Liver (tissue), 9 donors: Measurements from ENCODE around the gene BCAS4. TPM values are rescaled to one million over a fixed set of nuclear protein-coding genes. Genes with fewer than 3 reads are reported as not detected.

Experiments
- DNase-seq: peaks from one replicate; pipeline ENCODE4 v3.0.0-alpha.2; 2017; ENCODE audit warnings: low spot score
- H3K27ac ChIP-seq, 2 donors: one replicate each; pipeline ENCODE4 v1.7.0; 2013; ENCODE audit warnings: inconsistent platforms in 2 of 2, low read length in 2 of 2, control low read depth in 1 of 2, low read depth in 1 of 2, mild to moderate bottlenecking in 1 of 2
- H3K27me3 ChIP-seq, 4 donors: one replicate each; pipeline versions ENCODE4 v1.6.1 to v1.7.0; 2013; ENCODE audit warnings: low read length in 3 of 4, inconsistent platforms in 1 of 4, mild to moderate bottlenecking in 1 of 4, moderate library complexity in 1 of 4; ENCODE audit not compliant: control insufficient read depth in 4 of 4, insufficient read depth in 4 of 4
- H3K36me3 ChIP-seq, 4 donors: one replicate each; pipeline versions ENCODE4 v1.6.1 to v1.7.0; 2013; ENCODE audit warnings: low read length in 3 of 4, mild to moderate bottlenecking in 3 of 4, low read depth in 1 of 4, moderate library complexity in 1 of 4; ENCODE audit not compliant: control insufficient read depth in 4 of 4, insufficient read depth in 3 of 4
- H3K4me1 ChIP-seq, 4 donors: one replicate each; pipeline versions ENCODE4 v1.6.1 to v1.7.0; 2013; ENCODE audit warnings: low read length in 3 of 4, mild to moderate bottlenecking in 3 of 4, moderate library complexity in 1 of 4; ENCODE audit not compliant: control insufficient read depth in 4 of 4, insufficient read depth in 4 of 4
- H3K4me3 ChIP-seq, 3 donors: one replicate each; pipeline versions ENCODE4 v1.6.1 to v1.7.0; 2013; ENCODE audit warnings: low read length in 3 of 3, control low read depth in 1 of 3, low read depth in 1 of 3, mild to moderate bottlenecking in 1 of 3
- H3K9ac ChIP-seq, 2 donors: one replicate each; pipeline ENCODE4 v1.7.0; 2013; ENCODE audit warnings: low read length in 2 of 2, mild to moderate bottlenecking in 2 of 2, moderate library complexity in 2 of 2, control low read depth in 1 of 2, low read depth in 1 of 2
- H3K9me3 ChIP-seq, 4 donors: one replicate each; pipeline versions ENCODE4 v1.6.1 to v1.7.0; 2013; ENCODE audit warnings: low read length in 3 of 4; ENCODE audit not compliant: control insufficient read depth in 4 of 4
- ATF3 ChIP-seq: IDR thresholded peaks from 2 replicates; pipeline ENCODE4 v1.6.1; 2016; ENCODE audit warnings: antibody characterized with exemption
- EGR1 ChIP-seq, 2 donors: IDR thresholded peaks; 2 replicates each; pipeline ENCODE4 v1.6.1; 2016 to 2018; ENCODE audit warnings: antibody characterized with exemption in 2 of 2, low read depth in 2 of 2
- FOXA2 ChIP-seq: IDR thresholded peaks from 2 replicates; pipeline ENCODE4 v1.6.1; 2016; ENCODE audit warnings: antibody characterized with exemption
- GABPA ChIP-seq, 2 donors: IDR thresholded peaks in 1 of 2; conservative IDR thresholded peaks in 1 of 2; 2 replicates each; pipeline ENCODE4 v1.6.1; 2016; ENCODE audit warnings: antibody characterized with exemption in 2 of 2, mild to moderate bottlenecking in 1 of 2, moderate library complexity in 1 of 2
- HNF4A ChIP-seq, 2 donors: conservative IDR thresholded peaks; 2 replicates each; pipeline ENCODE4 v1.6.1; 2016; ENCODE audit warnings: antibody characterized with exemption in 2 of 2, mild to moderate bottlenecking in 2 of 2
- HNF4G ChIP-seq: IDR thresholded peaks from 2 replicates; pipeline ENCODE4 v1.6.1; 2016; ENCODE audit warnings: antibody characterized with exemption
- NR2F2 ChIP-seq: IDR thresholded peaks from 2 replicates; pipeline ENCODE4 v1.6.1; 2016; ENCODE audit warnings: antibody characterized with exemption
- RAD21 ChIP-seq, 2 donors: IDR thresholded peaks; 2 replicates each; pipeline ENCODE4 v1.6.1; 2016; ENCODE audit warnings: antibody characterized with exemption in 2 of 2, mild to moderate bottlenecking in 2 of 2
- REST ChIP-seq: IDR thresholded peaks from 2 replicates; pipeline ENCODE4 v1.6.1; 2016; ENCODE audit warnings: antibody characterized with exemption, mild to moderate bottlenecking
- RXRA ChIP-seq, 2 donors: IDR thresholded peaks; 2 replicates each; pipeline ENCODE4 v1.6.1; 2017 to 2018; ENCODE audit warnings: antibody characterized with exemption in 2 of 2, mild to moderate bottlenecking in 1 of 2
- SP1 ChIP-seq: IDR thresholded peaks from 2 replicates; pipeline ENCODE4 v1.6.1; 2018; ENCODE audit warnings: antibody characterized with exemption, mild to moderate bottlenecking
- TAF1 ChIP-seq: conservative IDR thresholded peaks from 2 replicates; pipeline ENCODE4 v1.6.1; 2016; ENCODE audit warnings: antibody characterized with exemption, mild to moderate bottlenecking
- YY1 ChIP-seq: IDR thresholded peaks from 2 replicates; pipeline ENCODE4 v1.6.1; 2016; ENCODE audit warnings: antibody characterized with exemption, mild to moderate bottlenecking
- WGBS: extraction: QIAGEN DNeasy Blood & Tissue Kit; methylation state at CpG from one replicate; pipeline ENCODE4 v1.1.7; 2013; 5-methylcytosine and 5-hydroxymethylcytosine counted together
- polyA plus RNA-seq, 2 donors: library from polyadenylated mRNA; stranded (reverse) in 1 of 2; unstranded in 1 of 2; fragments of 200-250 nt in 1 of 2; fragments of >200 nt in 1 of 2; fragmentation: Nextera tagmentation in 1 of 2; extraction: Ambion mirVana in 1 of 2; gene quantifications; one replicate each; pipeline versions ENCODE4 v1.2.1 to v1.2.3, GENCODE V29; 2013 to 2015
- total RNA-seq, 2 donors: library from RNA; depleted of rRNA; stranded (reverse); fragments of >200 nt; gene quantifications; one replicate each; pipeline ENCODE4 v1.2.3, GENCODE V29; 2014
- TF ChIP-seq, protein P1 (sequence below): fragments of 150-350 bp; IDR thresholded peaks from 2 replicates; pipeline ENCODE4 v1.5.1; 2017; ENCODE audit warnings: improper control_type of control experiment, low read depth, low read length; ENCODE audit not compliant: missing input control
- TF ChIP-seq, protein P2 (sequence below): IDR thresholded peaks from 2 replicates; pipeline ENCODE4 v1.6.1; 2016; ENCODE audit warnings: antibody characterized with exemption
- TF ChIP-seq, protein P3 (sequence below): IDR thresholded peaks from 2 replicates; pipeline ENCODE4 v1.6.1; 2016; ENCODE audit warnings: antibody characterized with exemption
- donor health status: healthy.
- donor health status: healthy.
- donor health status: healthy.
- donor health status: healthy.
- donor health status: healthy.

BCAS4 gene
- total and polyA plus RNA-seq, 4 donors: 0.25 to 0.50 (median 0.47) TPM

GRCh38 chr20:50857348-50857747 lies 62.5 kb downstream of the BCAS4 start:
- Histone ChIP-seq H3K27me3 (no peaks in the 10 kb centered on the region), H3K4me1 (peaks cover 9 to 34% (median 24%) of the 10 kb centered on the region in 4 donors), H3K9me3 (no peaks in the 10 kb centered on the region), H3K27ac (no peak overlapping the region), H3K9ac (no peak overlapping the region), H3K36me3 (no peaks in the 10 kb centered on the region), H3K4me3 (no peak overlapping the region)
- no peak for DNase-seq
- TF ChIP-seq, protein P1, sequence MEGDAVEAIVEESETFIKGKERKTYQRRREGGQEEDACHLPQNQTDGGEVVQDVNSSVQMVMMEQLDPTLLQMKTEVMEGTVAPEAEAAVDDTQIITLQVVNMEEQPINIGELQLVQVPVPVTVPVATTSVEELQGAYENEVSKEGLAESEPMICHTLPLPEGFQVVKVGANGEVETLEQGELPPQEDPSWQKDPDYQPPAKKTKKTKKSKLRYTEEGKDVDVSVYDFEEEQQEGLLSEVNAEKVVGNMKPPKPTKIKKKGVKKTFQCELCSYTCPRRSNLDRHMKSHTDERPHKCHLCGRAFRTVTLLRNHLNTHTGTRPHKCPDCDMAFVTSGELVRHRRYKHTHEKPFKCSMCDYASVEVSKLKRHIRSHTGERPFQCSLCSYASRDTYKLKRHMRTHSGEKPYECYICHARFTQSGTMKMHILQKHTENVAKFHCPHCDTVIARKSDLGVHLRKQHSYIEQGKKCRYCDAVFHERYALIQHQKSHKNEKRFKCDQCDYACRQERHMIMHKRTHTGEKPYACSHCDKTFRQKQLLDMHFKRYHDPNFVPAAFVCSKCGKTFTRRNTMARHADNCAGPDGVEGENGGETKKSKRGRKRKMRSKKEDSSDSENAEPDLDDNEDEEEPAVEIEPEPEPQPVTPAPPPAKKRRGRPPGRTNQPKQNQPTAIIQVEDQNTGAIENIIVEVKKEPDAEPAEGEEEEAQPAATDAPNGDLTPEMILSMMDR: no peak
- TF ChIP-seq EGR1 (IDR thresholded peaks at IDR 0.05; ENCODE audit: low read depth in 2 of 2): no peak
- TF ChIP-seq YY1: no peak
- TF ChIP-seq GABPA (IDR thresholded peaks at IDR 0.05 in 1 of 2, conservative IDR thresholded peaks at IDR 0.05 in 1 of 2): no peak
- TF ChIP-seq RAD21 (IDR thresholded peaks at IDR 0.05): no peak
- no peak for TF ChIP-seq FOXA2
- no peak for TF ChIP-seq SP1
- TF ChIP-seq HNF4A (conservative IDR thresholded peaks at IDR 0.05): no peak
- TF ChIP-seq NR2F2: no peak
- TF ChIP-seq TAF1: no peak
- no peak for TF ChIP-seq HNF4G
- TF ChIP-seq, protein P2, sequence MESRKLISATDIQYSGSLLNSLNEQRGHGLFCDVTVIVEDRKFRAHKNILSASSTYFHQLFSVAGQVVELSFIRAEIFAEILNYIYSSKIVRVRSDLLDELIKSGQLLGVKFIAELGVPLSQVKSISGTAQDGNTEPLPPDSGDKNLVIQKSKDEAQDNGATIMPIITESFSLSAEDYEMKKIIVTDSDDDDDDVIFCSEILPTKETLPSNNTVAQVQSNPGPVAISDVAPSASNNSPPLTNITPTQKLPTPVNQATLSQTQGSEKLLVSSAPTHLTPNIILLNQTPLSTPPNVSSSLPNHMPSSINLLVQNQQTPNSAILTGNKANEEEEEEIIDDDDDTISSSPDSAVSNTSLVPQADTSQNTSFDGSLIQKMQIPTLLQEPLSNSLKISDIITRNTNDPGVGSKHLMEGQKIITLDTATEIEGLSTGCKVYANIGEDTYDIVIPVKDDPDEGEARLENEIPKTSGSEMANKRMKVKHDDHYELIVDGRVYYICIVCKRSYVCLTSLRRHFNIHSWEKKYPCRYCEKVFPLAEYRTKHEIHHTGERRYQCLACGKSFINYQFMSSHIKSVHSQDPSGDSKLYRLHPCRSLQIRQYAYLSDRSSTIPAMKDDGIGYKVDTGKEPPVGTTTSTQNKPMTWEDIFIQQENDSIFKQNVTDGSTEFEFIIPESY: no peak
- TF ChIP-seq, protein P3, sequence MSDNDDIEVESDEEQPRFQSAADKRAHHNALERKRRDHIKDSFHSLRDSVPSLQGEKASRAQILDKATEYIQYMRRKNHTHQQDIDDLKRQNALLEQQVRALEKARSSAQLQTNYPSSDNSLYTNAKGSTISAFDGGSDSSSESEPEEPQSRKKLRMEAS: no peak
- 93% methylated on average over 7 of the region's 7 CpGs for WGBS

DNA sequence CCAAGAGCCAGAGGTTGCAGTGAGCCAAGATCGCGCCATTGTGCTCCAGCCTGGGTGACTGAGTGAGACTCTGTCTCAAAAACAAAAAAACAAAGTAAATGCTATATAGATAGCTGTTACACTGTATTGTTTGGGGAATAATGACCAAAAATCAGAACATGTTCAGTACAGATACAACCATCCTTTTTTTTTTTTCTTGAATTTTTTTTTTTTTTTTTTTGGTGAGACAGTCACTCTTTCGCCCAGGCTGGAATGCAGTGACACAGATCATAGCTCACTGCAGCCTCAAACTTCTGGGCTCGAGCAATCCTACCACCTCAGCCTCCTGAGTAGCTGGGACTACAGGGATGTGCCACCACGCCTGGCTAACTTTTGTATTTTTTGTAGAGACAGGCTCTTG lies 63.7 kb downstream of the BCAS4 start:
- no peaks in the 10 kb centered on the region for H3K9me3 ChIP-seq
- no peaks in the 10 kb centered on the region for H3K36me3 ChIP-seq
- no peak overlapping the region for H3K9ac ChIP-seq
- no peaks in the 10 kb centered on the region for H3K27me3 ChIP-seq
- 97% methylated on average over 5 of the region's 5 CpGs for WGBS
- no peak for TF ChIP-seq ATF3
- TF ChIP-seq TAF1: no peak
- no peak for TF ChIP-seq RXRA (IDR thresholded peaks at IDR 0.05)
- no peak for TF ChIP-seq FOXA2
- no peak for TF ChIP-seq REST
- TF ChIP-seq, protein P3: no peak
- TF ChIP-seq, protein P2: no peak
- TF ChIP-seq YY1: no peak
- DNase-seq: no peak
- no peak overlapping the region for H3K27ac ChIP-seq
- H3K4me3 ChIP-seq: no peak overlapping the region
- H3K4me1 ChIP-seq: peaks cover 9 to 34% (median 24%) of the 10 kb centered on the region in 4 donors
